K562 (cell line): ENCODE results near the gene TLNRD1. TPM values are rescaled to one million over a fixed set of nuclear protein-coding genes. Genes with fewer than 3 reads are reported as not detected.

Source experiments
- ARHGAP35 ChIP-seq: fragments of 450-650 bp; IDR thresholded peaks from 2 replicates; pipeline ENCODE4 v1.6.1; 2018; ENCODE audit not compliant: partially characterized antibody
- BACH1 ChIP-seq: fragments of 200-800 bp; sonication (Bioruptor generic); IDR thresholded peaks from 2 replicates; pipeline ENCODE4 v1.6.1; 2016; ENCODE audit warnings: missing genetic modification characterization, missing compliant biosample characterization
- BMI1 ChIP-seq: fragments of 150-350 bp; IDR thresholded peaks from 2 replicates; pipeline ENCODE4 v1.6.1; 2014; ENCODE audit warnings: low read length
- CC2D1A ChIP-seq: fragments of 450-650 bp; IDR thresholded peaks from 2 replicates; pipeline ENCODE4 v1.6.1; 2017; ENCODE audit warnings: mild to moderate bottlenecking
- DDX20 ChIP-seq: fragments of 450-650 bp; IDR thresholded peaks from 2 replicates; pipeline ENCODE4 v1.6.1; 2016; ENCODE audit warnings: missing genetic modification characterization, low read depth, mild to moderate bottlenecking, missing compliant biosample characterization, moderate library complexity
- FOXA3 ChIP-seq, 2 experiments: fragments of 450-650 bp in 1 of 2; sonication (generic) in 1 of 2; formaldehyde crosslinking; IDR thresholded peaks in 1 of 2; conservative IDR thresholded peaks in 1 of 2; 2 replicates each; pipeline versions ENCODE4 v1.4.0 to v1.8.0; 2020 to 2022; ENCODE audit warnings: mild to moderate bottlenecking in 2 of 2, missing genetic modification reagents in 1 of 2
- FOXK1 ChIP-seq: sonication (generic); formaldehyde crosslinking; IDR thresholded peaks from 2 replicates; pipeline ENCODE4 v1.8.0; 2022; ENCODE audit warnings: missing genetic modification reagents, mild to moderate bottlenecking, borderline replicate concordance
- GABPA ChIP-seq: fragments of 200-800 bp; sonication (Bioruptor generic); conservative IDR thresholded peaks from 2 replicates; pipeline ENCODE4 v1.6.1; 2016; ENCODE audit warnings: low read depth, missing genetic modification characterization, missing compliant biosample characterization
- HDAC2 ChIP-seq: fragments of 450-650 bp; IDR thresholded peaks from 2 replicates; pipeline ENCODE4 v1.6.1; 2016; ENCODE audit warnings: mild to moderate bottlenecking
- HNRNPH1 ChIP-seq: fragments of 200-400 bp; formaldehyde crosslinking; optimal IDR thresholded peaks from 2 replicates; pipeline ENCODE3; 2017; ENCODE audit warnings: low read depth, mild to moderate bottlenecking, low read length, moderate library complexity
- KDM2B ChIP-seq: fragments of 250-450 bp; sonication (Bioruptor Pico); IDR thresholded peaks from 2 replicates; pipeline ENCODE4 v1.8.0; 2021; ENCODE audit warnings: mild to moderate bottlenecking, moderate library complexity
- KDM4B ChIP-seq, 2 experiments: fragments of 450-650 bp in 1 of 2; sonication (generic) in 1 of 2; IDR thresholded peaks; 2 replicates each; pipeline ENCODE4 v1.6.1; 2016 to 2017; ENCODE audit warnings: borderline replicate concordance in 2 of 2, antibody characterized with exemption in 1 of 2, low read depth in 1 of 2, mild to moderate bottlenecking in 1 of 2
- KLF10 ChIP-seq: fragments of 250-450 bp; sonication (Bioruptor Pico); IDR thresholded peaks from 2 replicates; pipeline ENCODE4 v1.6.1; 2021; ENCODE audit warnings: matching md5 sums
- MECOM ChIP-seq: fragments of 250-450 bp; sonication (Bioruptor Pico); IDR thresholded peaks from 2 replicates; pipeline ENCODE4 v1.8.0; 2022; ENCODE audit warnings: inconsistent platforms
- NR2C1 ChIP-seq, 2 experiments: fragments of 450-650 bp; IDR thresholded peaks; 2 replicates each; pipeline ENCODE4 v1.6.1; 2017; ENCODE audit warnings: mild to moderate bottlenecking in 2 of 2, antibody characterized with exemption in 1 of 2, inconsistent platforms in 1 of 2, missing compliant biosample characterization in 1 of 2, missing genetic modification characterization in 1 of 2
- NR2F6 ChIP-seq: fragments of 450-650 bp; formaldehyde crosslinking; IDR thresholded peaks from 2 replicates; pipeline ENCODE4 v1.4.0; 2020; ENCODE audit warnings: mild to moderate bottlenecking
- RBM25 ChIP-seq: fragments of 200-400 bp; formaldehyde crosslinking; IDR thresholded peaks from 2 replicates; pipeline ENCODE4 v1.6.1; 2018; ENCODE audit warnings: low read length, low read depth, moderate library complexity; ENCODE audit not compliant: severe bottlenecking
- RUNX1 ChIP-seq: sonication (generic); IDR thresholded peaks from 2 replicates; pipeline ENCODE4 v1.6.1; 2016; ENCODE audit warnings: antibody characterized with exemption, low read depth
- SMARCA5 ChIP-seq: fragments of 450-650 bp; IDR thresholded peaks from 2 replicates; pipeline ENCODE4 v1.6.1; 2016
- TGIF2 ChIP-seq: sonication (generic); formaldehyde crosslinking; IDR thresholded peaks from 2 replicates; pipeline ENCODE4 v1.8.1; 2022; ENCODE audit warnings: mild to moderate bottlenecking, missing genetic modification reagents, moderate library complexity
- TRIM24 ChIP-seq, 2 experiments: fragments of 450-650 bp; IDR thresholded peaks; 2 replicates each; pipeline ENCODE4 v1.6.1; 2016
- TRIM28 ChIP-seq: fragments of 450-650 bp; IDR thresholded peaks from 2 replicates; pipeline ENCODE4 v1.6.1; 2017
- ZNF408 ChIP-seq: fragments of 250-450 bp; sonication (Bioruptor Pico); IDR thresholded peaks from 2 replicates; pipeline ENCODE4 v1.4.0; 2020; ENCODE audit warnings: low read depth, mild to moderate bottlenecking, moderate library complexity
- ZZZ3 ChIP-seq: fragments of 450-650 bp; IDR thresholded peaks from 2 replicates; pipeline ENCODE4 v1.6.1; 2016; ENCODE audit warnings: antibody characterized with exemption, mild to moderate bottlenecking, moderate library complexity
- polyA plus RNA-seq, 8 experiments: library from polyadenylated mRNA; depleted of rRNA in 4 of 8; stranded (reverse) in 5 of 8; unstranded in 3 of 8; fragments of >200 nt; fragmentation: Nextera tagmentation in 2 of 8; fragmentation: Illumina TruSeq in 1 of 8; extraction: Ambion mirVana in 2 of 8; extraction: Trizol in 1 of 8; gene quantifications; 2 replicates each; pipeline versions ENCODE4 v1.2.1 to v1.2.3, GENCODE V29; 2011 to 2014; ENCODE audit warnings: inconsistent platforms in 1 of 8, missing spikeins in 1 of 8
- total RNA-seq, 7 experiments: library from RNA; depleted of rRNA in 6 of 7; stranded (reverse); fragments of >200 nt in 6 of 7; fragmentation: Illumina TruSeq in 2 of 7; extraction: Trizol in 2 of 7; gene quantifications; 2 replicates each; pipeline versions ENCODE4 v1.2.1 to v1.2.3, GENCODE V29; 2011 to 2021; ENCODE audit warnings: low replicate concordance in 1 of 7
- TF ChIP-seq, protein P1 (sequence below): fragments of 450-650 bp; formaldehyde crosslinking; IDR thresholded peaks from 2 replicates; pipeline ENCODE4 v1.4.0; 2022; ENCODE audit warnings: mild to moderate bottlenecking, moderate library complexity
- TF ChIP-seq, protein P2 (sequence below): fragments of 450-650 bp; IDR thresholded peaks from 2 replicates; pipeline ENCODE4 v1.6.1; 2017; ENCODE audit warnings: antibody characterized with exemption
- TF ChIP-seq, protein P3 (sequence below): fragments of 250-450 bp; sonication (Bioruptor Pico); IDR thresholded peaks from 2 replicates; pipeline ENCODE4 v1.5.1; 2021; ENCODE audit warnings: mild to moderate bottlenecking

The TLNRD1 gene
- total and polyA plus RNA-seq, 9 of the 15 experiments (the other 6 are each of a cell fraction or from before 2014, with no cell fraction given) = 1.1 to 33.1 (median 5.7) TPM

DNA sequence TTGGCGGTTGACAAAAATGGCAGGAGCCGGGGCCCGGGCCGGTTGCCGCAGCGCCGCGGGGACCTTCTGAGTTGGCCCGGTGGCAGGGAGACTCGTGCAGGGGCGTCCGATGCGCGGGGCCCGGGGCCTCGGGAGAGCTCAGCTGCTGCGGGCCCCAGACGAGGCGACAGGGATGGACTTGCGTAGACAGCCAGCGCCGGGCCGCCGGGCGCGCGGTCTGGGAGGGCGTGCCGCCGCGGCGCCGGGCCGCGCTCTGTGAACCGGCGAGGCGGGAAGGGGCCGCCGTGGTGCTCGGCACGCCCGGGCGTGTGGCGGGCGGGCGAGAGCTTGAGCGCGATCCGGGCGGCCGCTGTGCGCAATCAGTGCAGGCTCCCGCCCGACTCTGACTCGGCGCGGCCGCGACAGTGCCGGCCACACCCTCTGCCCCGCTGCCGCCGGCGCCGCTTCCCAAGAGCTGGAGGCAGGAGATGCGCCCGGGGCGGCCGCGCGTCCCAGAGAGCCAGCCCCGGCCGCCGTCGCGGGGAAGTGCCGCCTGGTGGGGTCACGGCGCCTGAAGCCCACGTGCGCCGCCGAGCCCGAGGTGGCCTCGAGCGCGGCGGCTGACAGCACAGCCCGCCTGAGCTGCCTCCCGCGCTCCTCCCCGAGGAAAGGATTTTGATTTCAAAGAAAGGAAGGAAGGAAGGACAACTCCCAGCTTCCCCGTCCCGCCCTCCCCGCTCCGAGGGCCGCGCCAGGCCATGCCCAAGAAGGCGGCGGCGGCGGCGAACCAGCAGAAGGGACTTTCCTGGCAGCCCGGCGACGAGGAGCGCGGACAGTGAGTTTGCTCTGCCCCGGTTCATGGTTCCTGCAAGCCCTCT lies 657 bp downstream of the TLNRD1 start (continued):
- no peak for TF ChIP-seq GABPA (tag)
- no peak for TF ChIP-seq FOXK1 (CRISPR knock-in tag)
- TF ChIP-seq NR2F6 (CRISPR knock-in tag) = no peak
- no peak for TF ChIP-seq BMI1
- no peak; the same call in 1 of the 2 replicates for TF ChIP-seq TGIF2 (CRISPR knock-in tag)
- TF ChIP-seq, protein P1, sequence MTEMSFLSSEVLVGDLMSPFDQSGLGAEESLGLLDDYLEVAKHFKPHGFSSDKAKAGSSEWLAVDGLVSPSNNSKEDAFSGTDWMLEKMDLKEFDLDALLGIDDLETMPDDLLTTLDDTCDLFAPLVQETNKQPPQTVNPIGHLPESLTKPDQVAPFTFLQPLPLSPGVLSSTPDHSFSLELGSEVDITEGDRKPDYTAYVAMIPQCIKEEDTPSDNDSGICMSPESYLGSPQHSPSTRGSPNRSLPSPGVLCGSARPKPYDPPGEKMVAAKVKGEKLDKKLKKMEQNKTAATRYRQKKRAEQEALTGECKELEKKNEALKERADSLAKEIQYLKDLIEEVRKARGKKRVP (CRISPR knock-in tag) = no peak
- no peak for TF ChIP-seq DDX20
- no peak for TF ChIP-seq TRIM28
- TF ChIP-seq KDM4B (IDR thresholded peaks at IDR 0.05; ENCODE audit: borderline replicate concordance in 2 of 2, low read depth in 1 of 2) = no peak
- no peak for TF ChIP-seq NR2C1 (IDR thresholded peaks at IDR 0.05)
- no peak for TF ChIP-seq NR2C1 (tag; IDR thresholded peaks at IDR 0.05)
- TF ChIP-seq KDM2B (CRISPR knock-in tag) = no peak
- TF ChIP-seq, protein P2, sequence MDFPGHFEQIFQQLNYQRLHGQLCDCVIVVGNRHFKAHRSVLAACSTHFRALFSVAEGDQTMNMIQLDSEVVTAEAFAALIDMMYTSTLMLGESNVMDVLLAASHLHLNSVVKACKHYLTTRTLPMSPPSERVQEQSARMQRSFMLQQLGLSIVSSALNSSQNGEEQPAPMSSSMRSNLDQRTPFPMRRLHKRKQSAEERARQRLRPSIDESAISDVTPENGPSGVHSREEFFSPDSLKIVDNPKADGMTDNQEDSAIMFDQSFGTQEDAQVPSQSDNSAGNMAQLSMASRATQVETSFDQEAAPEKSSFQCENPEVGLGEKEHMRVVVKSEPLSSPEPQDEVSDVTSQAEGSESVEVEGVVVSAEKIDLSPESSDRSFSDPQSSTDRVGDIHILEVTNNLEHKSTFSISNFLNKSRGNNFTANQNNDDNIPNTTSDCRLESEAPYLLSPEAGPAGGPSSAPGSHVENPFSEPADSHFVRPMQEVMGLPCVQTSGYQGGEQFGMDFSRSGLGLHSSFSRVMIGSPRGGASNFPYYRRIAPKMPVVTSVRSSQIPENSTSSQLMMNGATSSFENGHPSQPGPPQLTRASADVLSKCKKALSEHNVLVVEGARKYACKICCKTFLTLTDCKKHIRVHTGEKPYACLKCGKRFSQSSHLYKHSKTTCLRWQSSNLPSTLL = no peak
- TF ChIP-seq ARHGAP35 = no peak
- no peak for TF ChIP-seq SMARCA5
- TF ChIP-seq TRIM24 (IDR thresholded peaks at IDR 0.05) = no peak
- no peak for TF ChIP-seq BACH1 (tag)
- no peak for TF ChIP-seq ZNF408 (CRISPR knock-in tag)
- TF ChIP-seq, protein P3, sequence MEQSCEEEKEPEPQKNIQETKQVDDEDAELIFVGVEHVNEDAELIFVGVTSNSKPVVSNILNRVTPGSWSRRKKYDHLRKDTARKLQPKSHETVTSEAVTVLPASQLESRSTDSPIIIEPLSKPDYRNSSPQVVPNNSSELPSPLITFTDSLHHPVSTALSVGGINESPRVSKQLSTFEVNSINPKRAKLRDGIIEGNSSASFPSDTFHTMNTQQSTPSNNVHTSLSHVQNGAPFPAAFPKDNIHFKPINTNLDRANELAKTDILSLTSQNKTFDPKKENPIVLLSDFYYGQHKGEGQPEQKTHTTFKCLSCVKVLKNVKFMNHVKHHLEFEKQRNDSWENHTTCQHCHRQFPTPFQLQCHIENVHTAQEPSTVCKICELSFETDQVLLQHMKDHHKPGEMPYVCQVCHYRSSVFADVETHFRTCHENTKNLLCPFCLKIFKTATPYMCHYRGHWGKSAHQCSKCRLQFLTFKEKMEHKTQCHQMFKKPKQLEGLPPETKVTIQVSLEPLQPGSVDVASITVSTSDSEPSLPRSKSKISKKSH (CRISPR knock-in tag) = no peak
- TF ChIP-seq CC2D1A = no peak
- TF ChIP-seq MECOM (CRISPR knock-in tag) = no peak
- TF ChIP-seq ZZZ3 = no peak
- TF ChIP-seq HDAC2 = no peak
- TF ChIP-seq HNRNPH1 = no peak
- no peak for TF ChIP-seq RBM25
- TF ChIP-seq FOXA3 (CRISPR knock-in tag; conservative IDR thresholded peaks at IDR 0.05 in 1 of 2, IDR thresholded peaks at IDR 0.05 in 1 of 2) = 0 out of 4 replicates have a peak, but pooled peaks of 1 of the 2 experiments have one; percentile 31
- no peak for TF ChIP-seq RUNX1
- no peak for TF ChIP-seq KLF10 (CRISPR knock-in tag)
